Measurements from ENCODE around the gene NUDT19. TPM values are rescaled to one million over a fixed set of nuclear protein-coding genes. Genes with fewer than 3 reads are reported as not detected.

The NUDT19 gene
- total and polyA plus RNA-seq, 2 experiments from 2014 or later: 2.4 to 3.9 TPM

DNA sequence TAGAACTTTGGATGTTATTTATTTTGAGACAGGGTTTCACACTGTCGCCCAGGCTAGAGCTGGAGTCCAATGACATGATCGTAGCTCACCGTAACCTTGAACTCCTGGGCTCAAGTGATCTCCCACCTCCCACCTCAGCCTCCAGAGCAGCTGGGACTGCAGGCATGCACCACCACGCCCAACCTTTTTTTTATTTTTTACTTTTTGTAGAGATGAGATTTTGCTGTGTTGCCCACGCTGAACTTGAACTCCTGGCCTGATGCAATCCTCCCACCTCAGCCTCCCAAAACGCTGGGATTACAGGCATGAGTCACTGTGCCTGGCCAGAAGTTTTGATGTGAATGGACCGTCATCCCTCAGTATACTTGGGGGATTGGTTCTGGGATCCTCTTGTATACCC, 30.3 kb upstream of the NUDT19 start (continued):
- TF ChIP-seq, protein P1, sequence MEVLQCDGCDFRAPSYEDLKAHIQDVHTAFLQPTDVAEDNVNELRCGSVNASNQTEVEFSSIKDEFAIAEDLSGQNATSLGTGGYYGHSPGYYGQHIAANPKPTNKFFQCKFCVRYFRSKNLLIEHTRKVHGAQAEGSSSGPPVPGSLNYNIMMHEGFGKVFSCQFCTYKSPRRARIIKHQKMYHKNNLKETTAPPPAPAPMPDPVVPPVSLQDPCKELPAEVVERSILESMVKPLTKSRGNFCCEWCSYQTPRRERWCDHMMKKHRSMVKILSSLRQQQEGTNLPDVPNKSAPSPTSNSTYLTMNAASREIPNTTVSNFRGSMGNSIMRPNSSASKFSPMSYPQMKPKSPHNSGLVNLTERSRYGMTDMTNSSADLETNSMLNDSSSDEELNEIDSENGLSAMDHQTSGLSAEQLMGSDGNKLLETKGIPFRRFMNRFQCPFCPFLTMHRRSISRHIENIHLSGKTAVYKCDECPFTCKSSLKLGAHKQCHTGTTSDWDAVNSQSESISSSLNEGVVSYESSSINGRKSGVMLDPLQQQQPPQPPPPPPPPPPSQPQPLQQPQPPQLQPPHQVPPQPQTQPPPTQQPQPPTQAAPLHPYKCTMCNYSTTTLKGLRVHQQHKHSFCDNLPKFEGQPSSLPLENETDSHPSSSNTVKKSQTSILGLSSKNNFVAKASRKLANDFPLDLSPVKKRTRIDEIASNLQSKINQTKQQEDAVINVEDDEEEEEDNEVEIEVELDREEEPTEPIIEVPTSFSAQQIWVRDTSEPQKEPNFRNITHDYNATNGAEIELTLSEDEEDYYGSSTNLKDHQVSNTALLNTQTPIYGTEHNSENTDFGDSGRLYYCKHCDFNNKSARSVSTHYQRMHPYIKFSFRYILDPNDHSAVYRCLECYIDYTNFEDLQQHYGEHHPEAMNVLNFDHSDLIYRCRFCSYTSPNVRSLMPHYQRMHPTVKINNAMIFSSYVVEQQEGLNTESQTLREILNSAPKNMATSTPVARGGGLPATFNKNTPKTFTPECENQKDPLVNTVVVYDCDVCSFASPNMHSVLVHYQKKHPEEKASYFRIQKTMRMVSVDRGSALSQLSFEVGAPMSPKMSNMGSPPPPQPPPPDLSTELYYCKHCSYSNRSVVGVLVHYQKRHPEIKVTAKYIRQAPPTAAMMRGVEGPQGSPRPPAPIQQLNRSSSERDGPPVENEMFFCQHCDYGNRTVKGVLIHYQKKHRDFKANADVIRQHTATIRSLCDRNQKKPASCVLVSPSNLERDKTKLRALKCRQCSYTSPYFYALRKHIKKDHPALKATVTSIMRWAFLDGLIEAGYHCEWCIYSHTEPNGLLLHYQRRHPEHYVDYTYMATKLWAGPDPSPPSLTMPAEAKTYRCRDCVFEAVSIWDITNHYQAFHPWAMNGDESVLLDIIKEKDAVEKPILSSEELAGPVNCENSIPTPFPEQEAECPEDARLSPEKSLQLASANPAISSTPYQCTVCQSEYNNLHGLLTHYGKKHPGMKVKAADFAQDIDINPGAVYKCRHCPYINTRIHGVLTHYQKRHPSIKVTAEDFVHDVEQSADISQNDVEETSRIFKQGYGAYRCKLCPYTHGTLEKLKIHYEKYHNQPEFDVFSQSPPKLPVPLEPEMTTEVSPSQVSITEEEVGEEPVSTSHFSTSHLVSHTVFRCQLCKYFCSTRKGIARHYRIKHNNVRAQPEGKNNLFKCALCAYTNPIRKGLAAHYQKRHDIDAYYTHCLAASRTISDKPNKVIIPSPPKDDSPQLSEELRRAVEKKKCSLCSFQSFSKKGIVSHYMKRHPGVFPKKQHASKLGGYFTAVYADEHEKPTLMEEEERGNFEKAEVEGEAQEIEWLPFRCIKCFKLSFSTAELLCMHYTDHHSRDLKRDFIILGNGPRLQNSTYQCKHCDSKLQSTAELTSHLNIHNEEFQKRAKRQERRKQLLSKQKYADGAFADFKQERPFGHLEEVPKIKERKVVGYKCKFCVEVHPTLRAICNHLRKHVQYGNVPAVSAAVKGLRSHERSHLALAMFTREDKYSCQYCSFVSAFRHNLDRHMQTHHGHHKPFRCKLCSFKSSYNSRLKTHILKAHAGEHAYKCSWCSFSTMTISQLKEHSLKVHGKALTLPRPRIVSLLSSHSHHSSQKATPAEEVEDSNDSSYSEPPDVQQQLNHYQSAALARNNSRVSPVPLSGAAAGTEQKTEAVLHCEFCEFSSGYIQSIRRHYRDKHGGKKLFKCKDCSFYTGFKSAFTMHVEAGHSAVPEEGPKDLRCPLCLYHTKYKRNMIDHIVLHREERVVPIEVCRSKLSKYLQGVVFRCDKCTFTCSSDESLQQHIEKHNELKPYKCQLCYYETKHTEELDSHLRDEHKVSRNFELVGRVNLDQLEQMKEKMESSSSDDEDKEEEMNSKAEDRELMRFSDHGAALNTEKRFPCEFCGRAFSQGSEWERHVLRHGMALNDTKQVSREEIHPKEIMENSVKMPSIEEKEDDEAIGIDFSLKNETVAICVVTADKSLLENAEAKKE (CRISPR knock-in tag; IDR thresholded peaks at IDR 0.05): no peak
- TF ChIP-seq EZH2phosphoT487 (IDR thresholded peaks at IDR 0.05; ENCODE audit: unreplicated experiment) (no peak), CREB1 (CRISPR knock-in tag; IDR thresholded peaks at IDR 0.05; ENCODE audit: low read depth) (no peak), POLR2AphosphoS5 (IDR thresholded peaks at IDR 0.05; ENCODE audit: low read depth) (no peak), ZNF331 (CRISPR knock-in tag; IDR thresholded peaks at IDR 0.05; ENCODE audit: low read depth) (no peak), EZH2 (IDR thresholded peaks at IDR 0.05; ENCODE audit: low read depth, unreplicated experiment) (no peak)
- TF ChIP-seq, protein P2, sequence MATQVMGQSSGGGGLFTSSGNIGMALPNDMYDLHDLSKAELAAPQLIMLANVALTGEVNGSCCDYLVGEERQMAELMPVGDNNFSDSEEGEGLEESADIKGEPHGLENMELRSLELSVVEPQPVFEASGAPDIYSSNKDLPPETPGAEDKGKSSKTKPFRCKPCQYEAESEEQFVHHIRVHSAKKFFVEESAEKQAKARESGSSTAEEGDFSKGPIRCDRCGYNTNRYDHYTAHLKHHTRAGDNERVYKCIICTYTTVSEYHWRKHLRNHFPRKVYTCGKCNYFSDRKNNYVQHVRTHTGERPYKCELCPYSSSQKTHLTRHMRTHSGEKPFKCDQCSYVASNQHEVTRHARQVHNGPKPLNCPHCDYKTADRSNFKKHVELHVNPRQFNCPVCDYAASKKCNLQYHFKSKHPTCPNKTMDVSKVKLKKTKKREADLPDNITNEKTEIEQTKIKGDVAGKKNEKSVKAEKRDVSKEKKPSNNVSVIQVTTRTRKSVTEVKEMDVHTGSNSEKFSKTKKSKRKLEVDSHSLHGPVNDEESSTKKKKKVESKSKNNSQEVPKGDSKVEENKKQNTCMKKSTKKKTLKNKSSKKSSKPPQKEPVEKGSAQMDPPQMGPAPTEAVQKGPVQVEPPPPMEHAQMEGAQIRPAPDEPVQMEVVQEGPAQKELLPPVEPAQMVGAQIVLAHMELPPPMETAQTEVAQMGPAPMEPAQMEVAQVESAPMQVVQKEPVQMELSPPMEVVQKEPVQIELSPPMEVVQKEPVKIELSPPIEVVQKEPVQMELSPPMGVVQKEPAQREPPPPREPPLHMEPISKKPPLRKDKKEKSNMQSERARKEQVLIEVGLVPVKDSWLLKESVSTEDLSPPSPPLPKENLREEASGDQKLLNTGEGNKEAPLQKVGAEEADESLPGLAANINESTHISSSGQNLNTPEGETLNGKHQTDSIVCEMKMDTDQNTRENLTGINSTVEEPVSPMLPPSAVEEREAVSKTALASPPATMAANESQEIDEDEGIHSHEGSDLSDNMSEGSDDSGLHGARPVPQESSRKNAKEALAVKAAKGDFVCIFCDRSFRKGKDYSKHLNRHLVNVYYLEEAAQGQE (IDR thresholded peaks at IDR 0.05; ENCODE audit: unreplicated experiment): no peak

Measured in GM23338 (cell line).